Measurements from ENCODE around the gene NVL. TPM values are rescaled to one million over a fixed set of nuclear protein-coding genes. Genes with fewer than 3 reads are reported as not detected.

The NVL gene
- total RNA-seq, 1 donor from 2014 or later = 44.7 TPM

DNA sequence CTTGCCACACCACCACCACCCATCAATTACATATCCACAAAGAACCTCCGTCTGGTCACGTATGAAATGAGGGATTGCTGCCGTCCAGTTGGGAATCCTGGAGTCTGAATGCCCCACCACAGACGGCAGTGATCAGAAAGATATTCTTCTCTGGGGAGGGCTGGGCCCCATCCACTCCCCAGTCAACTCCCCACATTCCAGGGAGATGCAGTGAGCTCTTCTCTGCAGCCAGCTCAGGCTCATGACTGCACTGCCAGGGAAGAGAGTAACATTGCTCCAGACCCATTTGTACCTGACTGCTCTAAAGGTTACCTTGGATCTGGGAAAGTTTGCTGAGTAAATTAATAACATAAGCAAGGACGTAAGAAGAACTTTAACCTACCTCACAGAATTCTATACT lies 128.6 kb downstream of the NVL start:
- intact Hi-C loops (cut with micrococcal nuclease) = no loop called here

DNA sequence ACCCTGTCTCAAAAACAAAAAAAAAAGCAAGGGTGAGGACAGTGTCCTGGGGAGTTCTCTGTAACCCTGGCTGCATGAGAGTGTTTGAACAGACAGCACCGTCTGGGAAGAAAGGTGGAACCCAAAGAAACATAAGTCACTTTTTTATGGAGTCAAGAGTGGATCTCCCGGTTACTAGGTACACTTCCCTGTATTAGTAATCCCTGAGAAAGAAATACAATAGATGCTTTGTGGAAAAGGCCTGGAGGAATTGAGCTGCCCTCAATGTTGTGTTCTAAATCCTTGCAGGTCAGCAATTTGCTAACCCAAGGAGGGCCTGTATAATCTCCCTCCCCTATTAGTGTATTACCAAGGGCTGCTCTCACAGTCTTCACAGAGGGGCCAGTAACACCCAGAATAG lies 130.3 kb downstream of the NVL start:
- intact Hi-C loops (cut with micrococcal nuclease) = no loop called here

DNA sequence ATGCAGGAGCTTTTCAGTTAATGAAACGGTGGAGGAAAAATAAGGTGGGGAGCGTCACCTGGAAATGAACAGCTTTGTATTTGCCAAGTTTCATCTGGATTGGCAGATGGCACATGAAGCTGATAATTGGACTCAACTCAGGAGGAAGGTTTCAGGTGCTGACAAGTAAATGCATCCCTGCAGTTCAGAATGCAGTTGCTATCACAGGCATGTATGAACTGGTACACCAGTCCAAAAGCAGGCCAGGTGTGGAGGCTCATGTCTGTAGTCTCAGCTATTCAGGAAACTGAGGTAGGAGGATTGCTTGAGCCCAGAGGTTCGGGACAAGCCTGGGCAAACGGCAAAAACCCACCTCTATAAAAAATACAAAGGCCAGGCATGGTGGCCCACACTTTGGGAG lies 131.4 kb downstream of the NVL start:
- intact Hi-C loops (cut with micrococcal nuclease) = no loop called here

DNA sequence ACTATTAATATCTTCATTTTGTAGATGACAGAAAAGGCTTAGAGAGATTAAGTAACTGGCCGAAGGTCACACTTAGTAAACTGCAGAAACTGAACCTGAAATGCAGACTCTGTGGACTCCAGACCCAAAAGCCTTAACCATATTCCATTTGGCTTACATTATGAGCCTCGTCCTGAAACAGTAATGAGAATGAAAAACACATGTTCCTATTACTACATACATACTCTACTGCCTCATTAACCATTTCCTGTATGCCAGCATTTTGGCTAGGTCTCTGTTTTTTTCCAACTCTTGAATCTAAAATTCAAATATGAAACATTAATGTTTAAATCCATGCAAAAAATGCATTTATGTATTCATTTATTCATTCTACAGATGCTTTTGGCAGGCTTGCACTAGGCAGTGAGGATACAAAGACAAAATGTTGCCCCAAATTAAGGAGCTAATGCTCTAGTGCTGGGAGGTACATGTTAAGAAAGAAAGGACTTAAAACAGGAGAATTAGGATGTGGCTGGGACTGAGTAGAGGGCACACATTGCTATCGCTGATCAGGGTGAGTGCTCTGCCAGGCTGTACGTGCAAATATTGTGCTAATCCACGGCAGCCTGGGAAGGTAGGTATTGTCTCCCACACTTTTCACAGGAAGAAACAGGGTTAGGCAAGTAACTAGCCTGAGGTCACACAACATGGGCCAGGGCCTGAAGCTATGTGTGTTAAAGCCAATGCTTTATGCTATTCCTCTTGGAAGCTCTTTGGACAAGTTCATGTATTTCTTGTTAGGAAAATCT lies 133.0 kb downstream of the NVL start:
- intact Hi-C loops (cut with micrococcal nuclease) = no loop called here

DNA sequence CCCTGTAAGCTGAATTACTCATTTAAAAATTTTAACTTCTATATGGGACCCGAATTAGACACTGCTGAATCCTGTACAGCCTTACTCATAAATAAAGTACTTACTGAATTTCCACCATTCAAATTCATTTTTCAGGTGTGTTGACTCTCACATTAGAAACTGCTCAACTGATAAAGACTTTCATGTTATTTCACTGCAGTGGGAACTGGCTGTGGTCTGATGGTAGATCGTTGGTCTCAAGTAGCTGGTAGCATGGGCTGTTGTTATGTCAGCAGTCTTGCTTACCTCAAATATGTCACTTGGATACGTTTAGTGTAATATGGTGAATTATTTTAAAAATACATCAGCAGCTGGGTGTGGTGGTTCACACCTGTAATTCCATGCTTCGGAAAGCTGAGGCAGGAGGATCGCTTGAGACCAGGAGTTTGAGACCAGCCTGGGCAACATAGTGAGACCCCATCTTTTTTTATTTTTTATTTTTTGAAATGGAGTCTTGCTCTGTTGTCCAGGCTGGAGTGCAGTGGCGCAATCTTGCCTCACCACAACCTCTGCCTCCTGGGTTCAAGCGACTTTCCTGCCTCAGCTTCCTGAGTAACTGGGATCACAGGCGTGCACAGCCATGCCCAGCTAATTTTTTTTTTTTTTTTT lies 136.5 kb downstream of the NVL start:
- intact Hi-C loops (cut with micrococcal nuclease) = no loop called here

DNA sequence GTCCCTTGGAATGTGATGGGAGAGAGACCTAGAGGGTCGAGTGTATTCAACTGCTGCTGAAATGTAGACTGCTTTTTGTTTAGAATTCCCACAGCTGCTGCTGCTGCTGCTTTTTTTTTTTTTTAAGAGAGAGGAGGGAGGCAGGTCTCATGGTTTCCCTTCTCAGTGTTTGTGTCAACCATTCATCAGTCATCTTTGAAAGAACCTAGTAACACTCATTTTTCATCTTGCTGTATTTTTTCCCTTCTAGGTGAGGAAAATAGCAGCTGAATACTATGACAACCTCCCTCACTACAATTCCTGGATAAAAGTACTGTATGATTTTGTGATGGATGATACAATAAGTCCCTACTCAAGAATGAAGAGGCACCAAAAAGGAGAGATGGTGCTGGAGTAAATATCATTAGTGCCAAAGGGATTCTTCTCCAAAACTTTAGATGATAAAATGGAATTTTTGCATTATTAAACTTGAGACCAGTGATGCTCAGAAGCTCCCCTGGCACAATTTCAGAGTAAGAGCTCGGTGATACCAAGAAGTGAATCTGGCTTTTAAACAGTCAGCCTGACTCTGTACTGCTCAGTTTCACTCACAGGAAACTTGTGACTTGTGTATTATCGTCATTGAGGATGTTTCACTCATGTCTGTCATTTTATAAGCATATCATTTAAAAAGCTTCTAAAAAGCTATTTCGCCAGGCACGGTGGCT lies 137.7 kb downstream of the NVL start:
- intact Hi-C loops (cut with micrococcal nuclease) = no loop called here

DNA sequence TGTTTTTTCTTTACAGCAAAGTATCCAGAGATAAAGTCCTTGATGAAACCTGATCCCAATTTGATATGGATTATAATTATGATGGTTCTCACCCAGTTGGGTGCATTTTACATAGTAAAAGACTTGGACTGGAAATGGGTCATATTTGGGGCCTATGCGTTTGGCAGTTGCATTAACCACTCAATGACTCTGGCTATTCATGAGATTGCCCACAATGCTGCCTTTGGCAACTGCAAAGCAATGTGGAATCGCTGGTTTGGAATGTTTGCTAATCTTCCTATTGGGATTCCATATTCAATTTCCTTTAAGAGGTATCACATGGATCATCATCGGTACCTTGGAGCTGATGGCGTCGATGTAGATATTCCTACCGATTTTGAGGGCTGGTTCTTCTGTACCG lies 140.4 kb downstream of the NVL start:
- intact Hi-C loops (cut with micrococcal nuclease) = loop anchor here (10.0 kb wide), 1 partner anchor 475 kb away; the partner anchor contains the start of gene CAPN2

DNA sequence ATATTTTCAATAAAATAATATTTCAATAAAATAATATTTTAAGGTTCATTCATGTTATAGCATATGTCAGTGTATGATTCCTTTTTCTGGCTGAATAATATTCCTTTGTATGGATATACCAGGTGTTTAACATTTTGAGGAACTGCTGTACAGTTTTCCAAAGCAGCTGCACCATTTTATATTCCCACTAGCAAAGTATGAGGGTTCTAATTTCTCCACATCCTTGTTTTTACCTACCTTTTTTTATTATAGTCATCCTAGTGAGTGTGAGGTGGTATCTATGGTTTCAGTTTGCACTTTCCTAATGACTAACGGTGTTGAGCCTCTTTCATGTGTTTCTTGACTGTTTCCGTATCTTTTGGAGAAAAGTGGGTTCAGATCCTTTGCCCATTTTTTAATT lies 141.7 kb downstream of the NVL start:
- intact Hi-C loops (cut with micrococcal nuclease) = loop anchor here (10.0 kb wide), 1 partner anchor 473 kb away; the partner anchor contains the start of gene CAPN2

DNA sequence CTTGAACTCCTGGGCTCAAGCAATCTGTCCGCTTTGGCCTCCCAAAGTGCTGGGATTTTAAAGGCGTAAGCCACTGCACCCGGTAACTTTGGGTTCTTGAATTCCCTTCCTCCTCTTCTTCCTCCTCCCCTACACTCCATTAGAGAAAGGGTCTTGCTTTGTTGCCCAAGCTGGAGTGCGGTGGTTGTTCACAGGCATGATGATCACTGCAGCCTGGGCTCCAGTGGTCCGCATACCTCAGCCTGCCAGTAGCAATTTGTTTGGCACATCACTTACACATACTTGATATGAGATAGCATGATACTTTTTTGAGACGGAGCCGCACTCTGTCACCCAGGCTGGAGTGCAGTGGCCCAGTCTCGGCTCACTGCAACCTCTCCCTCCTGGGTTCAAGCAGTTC lies 144.8 kb downstream of the NVL start:
- intact Hi-C loops (cut with micrococcal nuclease) = loop anchor here (10.0 kb wide), 1 partner anchor 470 kb away; the partner anchor contains the start of gene CAPN2

DNA sequence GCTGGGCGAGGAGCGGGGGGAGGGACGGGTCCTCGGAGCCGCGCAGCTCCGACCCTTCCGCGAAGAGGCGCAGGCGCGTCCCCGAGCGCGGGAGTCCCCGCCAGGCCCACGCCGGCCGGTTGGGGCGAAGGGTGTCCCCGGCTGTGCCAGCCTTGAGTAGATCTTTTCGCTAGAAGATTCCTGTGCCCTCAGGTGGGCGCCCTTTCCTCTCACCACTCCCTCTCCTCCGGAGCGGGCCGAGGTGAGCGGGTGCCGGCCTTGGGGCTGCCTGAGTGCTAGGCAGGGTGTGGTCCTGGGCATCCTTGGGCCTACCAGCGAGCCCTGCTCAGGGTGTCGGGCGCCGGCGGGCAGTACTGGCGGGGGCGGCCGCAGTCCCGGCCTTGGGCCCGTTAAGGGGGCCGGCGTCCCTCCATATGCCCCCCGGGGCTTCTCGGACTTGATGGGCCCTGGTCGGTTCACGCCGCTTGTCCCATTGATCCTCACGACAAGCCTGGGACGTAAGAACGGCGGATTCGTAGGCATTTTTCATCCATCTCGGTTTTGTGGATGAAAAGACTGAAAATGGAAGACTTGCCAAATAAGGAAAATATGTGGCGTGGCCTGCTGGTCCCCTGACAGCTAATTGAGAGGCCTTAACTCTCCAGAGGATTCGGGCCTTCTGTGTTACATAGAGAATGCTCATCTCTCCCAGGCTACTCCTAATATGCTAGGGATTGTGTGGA lies 146.2 kb downstream of the NVL start:
- intact Hi-C loops (cut with micrococcal nuclease) = loop anchor here (1.0 to 10.0 kb wide), 9 partner anchors 79 to 1471 kb away; partner anchors contain the start of genes AIDA, BROX, CAPN2 and CNIH4

DNA sequence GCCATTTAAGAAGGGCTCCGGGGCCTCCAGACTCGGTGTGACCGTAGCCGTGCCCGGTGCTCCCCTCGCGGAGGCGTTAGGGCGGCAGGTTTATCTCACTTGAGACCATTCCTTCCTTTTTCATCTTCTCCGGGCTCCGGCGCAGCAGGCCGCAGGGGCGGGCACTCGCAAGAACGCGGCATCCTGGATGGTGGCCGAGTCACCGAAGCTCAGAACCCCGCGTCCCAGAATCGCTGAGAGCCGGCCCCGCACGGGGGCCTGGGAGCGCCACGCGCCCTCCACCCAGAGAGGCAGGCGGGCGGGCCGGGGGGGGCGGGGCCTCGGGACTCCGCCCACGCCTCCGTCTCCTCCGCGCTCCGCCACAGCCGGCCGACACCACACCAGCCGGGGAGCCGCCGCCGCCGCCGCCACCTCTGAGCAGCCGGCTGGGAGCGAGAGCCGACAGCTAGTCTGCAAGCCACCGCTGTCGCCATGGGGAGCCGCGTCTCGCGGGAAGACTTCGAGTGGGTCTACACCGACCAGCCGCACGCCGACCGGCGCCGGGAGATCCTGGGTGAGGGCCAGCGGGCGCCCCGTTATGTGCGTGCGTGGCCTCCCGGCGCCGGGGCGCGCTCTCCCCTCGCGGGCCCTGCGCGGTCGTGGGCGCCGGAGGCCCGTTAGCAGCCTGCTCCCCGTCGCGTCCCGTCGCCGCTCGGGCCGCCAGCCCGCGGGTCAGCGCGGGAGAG lies 146.9 kb downstream of the NVL start, which contains the start of gene DEGS1:
Gene DEGS1, plus strand, starts transcription at position 375 of the 725 bp plus-strand sequence. Its CDS starts 97 bp downstream, at position 472.
- intact Hi-C loops (cut with micrococcal nuclease) = loop anchor here (1.0 to 10.0 kb wide), 12 partner anchors 13 to 1470 kb away; partner anchors contain the start of genes AIDA, BROX, CAPN2 and CNIH4

DNA sequence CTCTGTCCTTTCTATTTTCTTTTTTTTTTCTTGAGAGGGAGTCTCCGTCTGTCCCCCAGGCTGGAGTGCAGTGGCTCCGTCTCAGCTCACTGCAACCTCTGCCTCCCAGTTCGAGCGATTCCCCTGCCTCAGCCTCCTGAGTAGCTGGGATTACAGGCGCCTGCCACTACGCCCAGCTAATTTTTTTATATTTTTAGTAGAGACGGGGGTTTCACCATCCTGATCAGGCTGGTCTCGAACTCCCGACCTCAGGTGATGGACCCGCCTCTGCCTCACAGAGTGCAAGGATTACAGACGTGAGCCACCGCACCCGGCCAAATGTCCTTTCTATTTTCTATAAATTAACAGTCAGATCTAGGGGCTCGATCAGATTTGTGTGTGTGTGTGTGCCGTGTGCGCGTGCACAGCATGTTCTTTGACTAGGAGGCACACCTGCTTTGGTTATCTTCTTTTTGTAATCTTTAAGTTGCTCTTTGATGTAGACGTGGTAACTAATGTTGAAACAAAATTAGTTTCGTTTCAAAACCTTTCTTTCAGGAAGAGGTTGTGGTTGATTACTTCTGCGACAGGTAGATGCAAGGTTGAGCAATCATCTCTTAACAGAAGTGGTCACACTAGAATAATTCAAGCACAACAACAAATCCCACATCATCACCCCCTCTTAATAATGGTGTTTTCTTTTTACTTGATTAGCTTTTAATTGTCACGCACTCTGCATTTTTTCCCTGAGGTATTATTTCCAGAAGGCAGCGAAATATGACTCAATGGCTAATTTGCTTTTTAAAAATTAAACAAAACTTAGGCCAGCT lies 147.7 kb downstream of the NVL start:
- intact Hi-C loops (cut with micrococcal nuclease) = loop anchor here (1.0 to 10.0 kb wide), 11 partner anchors 12 to 1469 kb away; partner anchors contain the start of genes AIDA, BROX, CAPN2 and FBXO28

DNA sequence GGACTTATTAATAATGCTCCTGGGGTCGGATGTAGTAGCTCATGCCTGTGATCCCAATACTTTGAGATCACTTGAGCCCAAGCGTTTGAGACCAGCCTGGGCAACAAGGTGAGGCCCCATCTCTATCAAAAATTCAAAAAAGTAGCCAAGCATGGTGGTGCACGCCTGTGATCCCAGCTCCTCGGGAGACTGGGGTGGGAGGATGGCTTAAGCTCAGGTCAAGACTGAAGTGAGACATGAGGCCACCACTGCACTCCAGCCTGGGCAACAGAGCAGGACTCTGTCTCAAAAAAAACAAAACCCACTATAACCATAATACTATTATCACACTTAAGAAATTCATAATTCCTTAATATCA lies 148.5 kb downstream of the NVL start:
- intact Hi-C loops (cut with micrococcal nuclease) = loop anchor here (5.0 to 10.0 kb wide), 3 partner anchors 81 to 467 kb away; partner anchors contain the start of gene CAPN2

DNA sequence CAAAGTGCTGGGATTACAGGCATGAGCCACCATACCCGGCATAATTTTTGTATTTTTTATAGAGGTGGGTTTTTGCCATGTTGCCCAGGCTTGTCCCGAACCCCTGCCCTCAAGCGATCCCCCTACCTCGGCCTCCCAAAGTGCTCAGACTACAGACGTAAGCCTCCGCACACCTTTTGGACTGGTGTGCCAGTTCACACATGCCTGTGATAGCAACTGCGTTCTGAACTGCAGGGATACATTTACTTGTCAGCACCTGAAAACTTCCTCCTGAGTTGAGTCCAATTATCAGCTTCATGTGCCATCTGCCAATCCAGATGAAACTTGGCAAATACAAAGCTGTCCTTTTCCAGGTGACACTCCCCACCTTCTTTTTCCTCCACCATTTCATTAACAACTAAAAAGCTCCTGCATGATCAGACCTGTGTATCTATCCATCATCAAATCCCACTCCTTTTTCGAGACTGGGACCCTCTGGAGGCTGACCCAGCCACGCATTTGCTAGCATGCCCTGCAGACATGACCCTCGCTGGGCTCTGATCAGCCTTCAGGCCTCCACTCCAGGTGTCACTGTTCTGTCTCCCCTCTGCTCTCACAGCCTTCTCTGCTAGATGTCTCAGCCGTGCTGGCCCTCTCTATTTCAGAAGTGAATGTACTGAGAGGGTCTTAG lies 149.1 kb downstream of the NVL start:
- intact Hi-C loops (cut with micrococcal nuclease) = loop anchor here (5.0 to 10.0 kb wide), 3 partner anchors 81 to 466 kb away; partner anchors contain the start of gene CAPN2

DNA sequence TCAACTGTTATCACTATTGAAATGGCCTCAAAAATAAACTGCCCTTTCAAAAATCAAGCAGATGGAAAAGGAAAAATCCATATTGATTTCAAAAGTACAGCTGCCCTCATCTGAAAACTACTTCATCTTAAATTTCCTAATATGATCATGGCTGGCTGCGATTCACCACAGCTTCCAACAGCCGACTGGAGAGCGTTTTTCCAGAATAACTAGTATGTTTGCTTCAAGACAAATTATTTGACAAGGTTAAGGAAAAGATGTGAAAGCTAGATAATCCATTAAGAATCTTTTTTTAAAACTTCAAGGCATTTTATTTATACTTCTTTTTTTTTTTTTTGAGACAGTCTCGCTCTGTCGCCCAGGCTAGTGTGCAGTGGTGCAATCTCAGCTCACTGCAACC lies 151.1 kb downstream of the NVL start:
- intact Hi-C loops (cut with micrococcal nuclease) = no loop called here

DNA sequence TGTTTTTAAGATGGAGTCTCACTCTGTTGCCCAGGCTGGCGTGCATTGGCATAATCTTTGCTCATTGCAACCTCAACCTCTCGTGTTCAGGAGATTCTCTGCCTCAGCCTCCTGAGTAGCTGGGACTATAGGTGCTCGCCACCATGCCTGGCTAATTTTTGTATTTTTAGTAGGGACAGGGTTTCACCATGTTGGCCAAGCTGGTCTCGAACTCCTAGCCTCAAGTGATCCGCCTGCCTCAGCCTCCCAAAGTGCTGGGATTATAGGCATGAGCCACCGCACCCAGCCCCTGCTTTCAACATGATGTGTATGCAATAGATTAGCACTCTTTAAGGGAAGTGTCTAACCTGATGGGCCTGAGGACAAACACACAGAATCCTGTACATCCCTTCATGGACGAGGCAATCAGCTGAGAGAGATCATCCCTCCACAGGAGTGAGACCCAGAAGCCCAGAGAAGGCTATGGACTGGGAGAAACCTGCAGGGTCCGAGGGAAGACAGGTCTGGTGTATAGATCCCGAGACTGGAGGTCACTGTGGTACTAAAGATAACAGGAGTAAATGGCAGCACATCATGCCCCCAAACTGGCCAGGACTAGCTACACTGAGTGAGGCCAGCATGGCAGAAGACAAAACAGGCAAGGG lies 152.5 kb downstream of the NVL start:
- intact Hi-C loops (cut with micrococcal nuclease) = no loop called here

Measured in T-helper 2 cell treated with Interferon-gamma antibody and Interleukin-4, amounts not matched to agents 100 ng/mL and 5 ng/mL, for 36 hours (primary cell).